Activated naive CD8-positive, alpha-beta T cell (primary cell): Measurements from ENCODE around the gene RYR3.

Source experiments
- H3K27ac Mint-ChIP-seq: one replicate; pipeline ENCODE4 v1.8.0; 2021; ENCODE audit warnings: mixed read lengths
- H3K27me3 Mint-ChIP-seq: one replicate; pipeline ENCODE4 v1.8.0; 2021; ENCODE audit warnings: mixed read lengths
- H3K36me3 Mint-ChIP-seq: one replicate; pipeline ENCODE4 v1.8.0; 2021; ENCODE audit warnings: mixed read lengths
- H3K4me1 Mint-ChIP-seq: one replicate; pipeline ENCODE4 v1.8.0; 2021; ENCODE audit warnings: low read depth, mixed read lengths
- H3K4me3 Mint-ChIP-seq: one replicate; pipeline ENCODE4 v1.8.0; 2021; ENCODE audit warnings: mild to moderate bottlenecking, mixed read lengths
- H3K9me3 Mint-ChIP-seq: one replicate; pipeline ENCODE4 v1.8.0; 2021; ENCODE audit warnings: low read depth, mixed read lengths

The RYR3 gene

GRCh38 chr15:33442449-33442848 is 131.7 kb downstream of the RYR3 start:
- Mint-ChIP-seq H3K9me3 (no peaks in the 10 kb centered on the region), H3K27ac (no peak overlapping the region), H3K27me3 (peaks cover 24% of the 10 kb centered on the region), H3K4me3 (no peak overlapping the region), H3K4me1 (no peaks in the 10 kb centered on the region), H3K36me3 (no peaks in the 10 kb centered on the region)

GRCh38 chr15:33443708-33444107 is 132.9 kb downstream of the RYR3 start:
- H3K27me3 Mint-ChIP-seq = peaks cover 22% of the 10 kb centered on the region

GRCh38 chr15:33445984-33446383 is 135.2 kb downstream of the RYR3 start:
- Mint-ChIP-seq H3K27ac (no peak overlapping the region), H3K27me3 (peaks cover 22% of the 10 kb centered on the region), H3K4me3 (no peak overlapping the region), H3K36me3 (no peaks in the 10 kb centered on the region), H3K4me1 (no peaks in the 10 kb centered on the region), H3K9me3 (no peaks in the 10 kb centered on the region)

More at GRCh38 chr15:33443708-33444107, 132.9 kb downstream of the RYR3 start:
- Mint-ChIP-seq H3K27ac (no peak overlapping the region), H3K4me1 (no peaks in the 10 kb centered on the region), H3K36me3 (no peaks in the 10 kb centered on the region), H3K9me3 (no peaks in the 10 kb centered on the region), H3K4me3 (no peak overlapping the region)

DNA sequence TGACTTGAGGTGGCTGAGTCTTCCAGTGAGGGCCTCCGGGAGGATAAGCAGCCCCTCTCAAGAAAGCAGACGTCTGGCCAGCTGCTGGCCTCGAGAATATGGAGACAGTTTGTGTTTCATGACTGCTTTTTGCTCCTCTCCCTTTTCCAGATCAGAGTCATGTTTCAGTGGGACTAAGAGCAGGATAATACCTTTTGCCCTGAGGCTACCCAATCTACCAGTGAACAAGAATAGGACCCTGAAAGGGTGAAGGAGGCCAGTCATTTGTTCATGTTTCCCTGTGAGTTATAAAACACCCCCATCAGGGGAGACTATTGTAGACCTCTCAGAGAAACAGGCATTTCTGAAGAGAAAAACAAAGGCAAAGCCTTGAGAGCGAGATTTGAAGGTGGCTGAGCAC is 137.4 kb downstream of the RYR3 start:
- Mint-ChIP-seq H3K27me3 (peaks cover 25% of the 10 kb centered on the region), H3K4me1 (no peaks in the 10 kb centered on the region), H3K9me3 (no peaks in the 10 kb centered on the region), H3K36me3 (no peaks in the 10 kb centered on the region), H3K27ac (no peak overlapping the region), H3K4me3 (no peak overlapping the region)

DNA sequence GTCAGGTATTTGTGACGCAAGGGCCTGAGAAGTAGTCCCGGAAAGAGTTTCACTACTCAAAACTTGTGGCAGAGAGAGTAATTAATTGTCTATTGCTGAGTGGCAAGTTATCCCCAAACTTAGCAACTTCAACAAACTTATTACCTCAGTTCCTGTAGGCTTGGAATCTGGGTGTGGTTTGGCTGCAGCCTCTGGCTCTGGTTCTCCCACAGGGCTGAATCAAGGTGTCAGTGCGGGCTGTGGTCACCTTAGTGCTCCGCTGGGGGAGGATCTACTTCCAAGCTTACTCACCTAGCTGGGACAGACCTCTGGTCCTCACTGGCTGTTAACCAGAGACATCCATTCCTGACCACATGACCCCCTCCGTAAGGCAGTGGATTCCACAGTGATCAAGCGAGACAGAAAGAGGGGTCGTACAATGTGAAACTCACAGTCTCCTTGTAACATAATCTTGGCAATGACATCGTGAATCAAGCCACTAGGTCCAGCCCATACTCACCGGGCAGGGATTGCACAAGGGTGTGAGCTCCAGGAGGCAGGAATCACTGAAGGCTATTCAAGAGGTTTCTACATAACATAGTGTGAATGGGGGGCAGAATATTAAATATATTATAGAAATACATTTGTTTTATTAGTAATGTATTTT is 138.3 kb downstream of the RYR3 start:
- Mint-ChIP-seq H3K4me3 (no peak overlapping the region), H3K4me1 (no peaks in the 10 kb centered on the region), H3K27me3 (peaks cover 21% of the 10 kb centered on the region), H3K27ac (no peak overlapping the region), H3K9me3 (no peaks in the 10 kb centered on the region), H3K36me3 (no peaks in the 10 kb centered on the region)

DNA sequence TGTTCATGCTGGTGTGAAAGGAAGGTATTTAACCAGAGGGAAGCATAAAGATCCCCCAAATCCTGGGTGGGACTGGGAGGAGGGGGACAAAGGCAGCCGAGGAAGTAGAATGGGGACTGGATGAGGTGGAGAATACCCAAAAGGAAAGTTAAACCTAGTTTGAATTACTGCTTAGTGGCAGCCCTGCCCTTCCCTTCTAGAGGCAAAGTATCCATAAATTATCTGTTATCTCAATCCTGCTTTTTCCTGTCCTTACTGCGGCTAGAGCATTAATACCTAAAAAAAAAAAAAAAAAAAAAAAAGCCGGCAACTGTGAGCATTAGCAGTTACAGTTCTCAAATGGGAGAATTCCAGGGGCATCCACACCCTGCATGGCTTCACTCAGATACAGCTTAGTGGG is 139.0 kb downstream of the RYR3 start:
- Mint-ChIP-seq H3K9me3 (no peaks in the 10 kb centered on the region), H3K27ac (no peak overlapping the region), H3K27me3 (peaks cover 21% of the 10 kb centered on the region), H3K4me3 (no peak overlapping the region), H3K4me1 (no peaks in the 10 kb centered on the region), H3K36me3 (no peaks in the 10 kb centered on the region)

- Mint-ChIP-seq H3K36me3 (no peaks in the 10 kb centered on the region), H3K4me1 (no peaks in the 10 kb centered on the region), H3K4me3 (no peak overlapping the region), H3K27ac (no peak overlapping the region), H3K27me3 (peaks cover 17% of the 10 kb centered on the region), H3K9me3 (no peaks in the 10 kb centered on the region)
These were observed 140.6 kb downstream of the RYR3 start for GRCh38 chr15:33451385-33451784.

DNA sequence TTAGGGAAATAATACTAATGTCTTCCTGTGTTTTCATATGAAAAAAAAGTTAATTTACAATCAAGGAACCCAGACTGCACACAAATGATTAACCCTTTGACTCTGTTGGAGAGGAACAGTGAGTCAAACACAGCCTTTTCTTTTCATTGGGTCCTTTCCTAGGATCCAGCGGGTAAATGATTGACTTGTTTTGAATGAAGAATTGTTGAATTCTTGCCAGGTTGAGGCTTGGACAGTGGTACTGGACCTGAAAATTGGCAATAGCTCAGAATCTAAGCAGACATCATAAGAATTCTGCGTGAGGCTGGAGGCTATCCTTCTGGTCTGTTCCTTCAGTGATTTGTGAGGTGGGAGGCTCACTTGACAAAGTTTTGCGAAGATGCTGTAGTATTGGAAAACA is 143.0 kb downstream of the RYR3 start:
- peaks cover 7% of the 10 kb centered on the region for H3K27me3 Mint-ChIP-seq
- H3K27ac Mint-ChIP-seq = no peak overlapping the region
- no peaks in the 10 kb centered on the region for H3K36me3 Mint-ChIP-seq
- no peak overlapping the region for H3K4me3 Mint-ChIP-seq
- H3K4me1 Mint-ChIP-seq = no peaks in the 10 kb centered on the region
- H3K9me3 Mint-ChIP-seq = no peaks in the 10 kb centered on the region

DNA sequence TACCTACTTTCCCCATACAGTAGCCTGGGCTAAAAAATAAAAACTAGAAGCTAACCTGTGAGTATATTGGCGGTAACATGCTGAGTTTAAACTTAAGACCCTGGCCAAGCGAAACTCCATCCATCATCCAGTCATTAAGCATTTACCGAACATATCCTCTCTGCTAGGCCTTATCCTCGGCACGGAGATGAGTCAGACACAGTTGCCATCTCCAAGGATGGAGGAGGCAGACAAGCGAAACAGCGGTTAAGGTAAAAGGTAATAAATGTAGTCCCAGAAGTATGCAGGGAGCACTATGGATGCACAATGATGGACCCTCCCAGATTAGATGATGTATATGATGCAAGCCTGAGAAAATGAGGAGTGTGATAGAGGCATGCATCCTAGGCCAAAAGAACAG is 143.6 kb downstream of the RYR3 start:
- no peak overlapping the region for H3K4me3 Mint-ChIP-seq
- H3K27me3 Mint-ChIP-seq = peaks cover 6% of the 10 kb centered on the region
- no peaks in the 10 kb centered on the region for H3K4me1 Mint-ChIP-seq

GRCh38 chr15:33454996-33455395 is 144.2 kb downstream of the RYR3 start:
- Mint-ChIP-seq H3K27ac (no peak overlapping the region), H3K4me3 (no peak overlapping the region), H3K36me3 (no peaks in the 10 kb centered on the region), H3K9me3 (no peaks in the 10 kb centered on the region), H3K4me1 (no peaks in the 10 kb centered on the region), H3K27me3 (peaks cover 4% of the 10 kb centered on the region)

More for the DNA sequence above, 143.6 kb downstream of the RYR3 start:
- Mint-ChIP-seq H3K9me3 (no peaks in the 10 kb centered on the region), H3K27ac (no peak overlapping the region), H3K36me3 (no peaks in the 10 kb centered on the region)

- Mint-ChIP-seq H3K27ac (no peak overlapping the region), H3K27me3 (no peaks in the 10 kb centered on the region), H3K9me3 (no peaks in the 10 kb centered on the region), H3K4me1 (no peaks in the 10 kb centered on the region), H3K4me3 (no peak overlapping the region), H3K36me3 (no peaks in the 10 kb centered on the region)
These were observed 147.7 kb downstream of the RYR3 start for GRCh38 chr15:33458421-33458820.

DNA sequence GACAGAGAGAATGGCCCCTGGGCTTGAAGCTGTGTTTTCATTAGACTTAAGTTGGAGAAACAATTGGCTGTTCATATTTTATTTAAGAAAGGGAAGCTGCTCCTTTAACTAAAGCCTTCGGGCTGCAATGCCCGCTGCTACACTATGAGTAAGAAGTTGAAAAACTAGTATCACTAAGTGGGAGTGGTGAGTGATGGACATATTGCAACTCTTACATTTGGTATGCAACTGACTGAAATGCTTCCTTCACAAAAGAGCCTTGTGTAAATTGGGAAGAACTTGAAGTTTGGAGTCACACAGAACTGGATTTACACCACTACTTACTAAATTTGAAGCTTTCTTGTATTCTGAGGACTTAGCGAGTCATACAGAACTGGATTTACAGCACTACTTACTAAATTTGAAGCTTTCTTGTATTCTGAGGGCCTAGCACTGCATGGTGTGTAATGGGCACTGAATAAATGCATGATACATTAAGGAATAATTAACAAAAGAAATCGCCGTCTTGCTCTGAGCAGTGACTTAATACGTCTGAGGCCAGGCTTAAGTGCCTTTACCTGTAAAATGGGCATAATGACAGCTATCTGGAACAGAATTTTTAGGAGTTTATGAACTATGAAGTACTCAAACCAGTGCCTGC is 149.5 kb downstream of the RYR3 start:
- H3K27ac Mint-ChIP-seq = no peak overlapping the region
- H3K36me3 Mint-ChIP-seq = no peaks in the 10 kb centered on the region
- no peaks in the 10 kb centered on the region for H3K4me1 Mint-ChIP-seq
- H3K9me3 Mint-ChIP-seq = no peaks in the 10 kb centered on the region
- H3K4me3 Mint-ChIP-seq = no peak overlapping the region
- H3K27me3 Mint-ChIP-seq = no peaks in the 10 kb centered on the region

GRCh38 chr15:33461671-33462070 is 150.9 kb downstream of the RYR3 start:
- Mint-ChIP-seq H3K36me3 (no peaks in the 10 kb centered on the region), H3K27ac (no peak overlapping the region), H3K4me3 (no peak overlapping the region), H3K9me3 (no peaks in the 10 kb centered on the region), H3K4me1 (no peaks in the 10 kb centered on the region), H3K27me3 (peaks cover 5% of the 10 kb centered on the region)

- Mint-ChIP-seq H3K9me3 (no peaks in the 10 kb centered on the region), H3K27me3 (peaks cover 5% of the 10 kb centered on the region), H3K4me1 (no peaks in the 10 kb centered on the region)
These were observed 156.5 kb downstream of the RYR3 start for GRCh38 chr15:33467146-33467815.

DNA sequence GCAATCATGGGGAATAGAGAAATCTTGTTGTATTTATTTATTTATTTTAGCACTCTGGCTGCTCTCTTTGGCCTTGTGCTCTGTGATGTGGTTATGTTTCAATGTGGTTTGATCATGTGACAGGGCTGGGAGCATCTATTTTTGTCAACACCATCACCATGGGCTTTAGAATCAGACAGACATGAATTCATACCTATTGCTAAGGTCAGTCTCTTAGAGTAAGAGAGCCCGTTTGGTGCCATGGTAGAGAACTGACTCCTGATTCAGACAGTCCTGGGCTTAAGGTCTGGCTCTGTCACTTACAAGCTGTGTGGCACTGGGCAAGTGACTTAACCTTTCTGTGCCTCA is 157.0 kb downstream of the RYR3 start:
- Mint-ChIP-seq H3K9me3 (no peaks in the 10 kb centered on the region), H3K36me3 (no peaks in the 10 kb centered on the region), H3K4me3 (no peak overlapping the region), H3K27ac (no peak overlapping the region), H3K27me3 (peaks cover 5% of the 10 kb centered on the region), H3K4me1 (no peaks in the 10 kb centered on the region)

More at GRCh38 chr15:33467146-33467815, 156.5 kb downstream of the RYR3 start:
- Mint-ChIP-seq H3K4me3 (no peak overlapping the region), H3K27ac (no peak overlapping the region), H3K36me3 (no peaks in the 10 kb centered on the region)
